ENCODE measurements around the gene CPEB3.

CPEB3 gene

GRCh38 chr10:92087750-92088395 lies 203.0 kb downstream of the CPEB3 start:
- Histone ChIP-seq H3K9me3 (replicated peaks in 1 of 11) (no peaks in the 10 kb centered on the region), H3K9ac (peak overlapping the region in 4 of 11 experiments; percentile 4 to 46 (median 16); a peak in 3 of 22 replicates), H3K4me1 (peaks cover 0 to 62% (median 2%) of the 10 kb centered on the region in 10 experiments; a peak in 9 of 20 replicates), H3K4me2 (peak overlapping the region in 3 of 11 experiments; percentile 43 to 66 (median 51); a peak in 5 of 22 replicates), H3K27me3 (no peaks in the 10 kb centered on the region), H3K4me3 (no peak overlapping the region), H4K20me1 (0 out of 22 replicates have a peak, but pooled peaks cover 0 to 5% (median 0%) of the 10 kb centered on the region in 11 experiments), H3K27ac (peak overlapping the region in 2 of 11 experiments; percentile 20; a peak in 3 of 22 replicates), H3K36me3 (peaks cover 0 to 13% (median 0%) of the 10 kb centered on the region in 11 experiments; a peak in 1 of 22 replicates)
- no peak for TF ChIP-seq Cebpa-rat (IDR thresholded peaks at IDR 0.05)

DNA sequence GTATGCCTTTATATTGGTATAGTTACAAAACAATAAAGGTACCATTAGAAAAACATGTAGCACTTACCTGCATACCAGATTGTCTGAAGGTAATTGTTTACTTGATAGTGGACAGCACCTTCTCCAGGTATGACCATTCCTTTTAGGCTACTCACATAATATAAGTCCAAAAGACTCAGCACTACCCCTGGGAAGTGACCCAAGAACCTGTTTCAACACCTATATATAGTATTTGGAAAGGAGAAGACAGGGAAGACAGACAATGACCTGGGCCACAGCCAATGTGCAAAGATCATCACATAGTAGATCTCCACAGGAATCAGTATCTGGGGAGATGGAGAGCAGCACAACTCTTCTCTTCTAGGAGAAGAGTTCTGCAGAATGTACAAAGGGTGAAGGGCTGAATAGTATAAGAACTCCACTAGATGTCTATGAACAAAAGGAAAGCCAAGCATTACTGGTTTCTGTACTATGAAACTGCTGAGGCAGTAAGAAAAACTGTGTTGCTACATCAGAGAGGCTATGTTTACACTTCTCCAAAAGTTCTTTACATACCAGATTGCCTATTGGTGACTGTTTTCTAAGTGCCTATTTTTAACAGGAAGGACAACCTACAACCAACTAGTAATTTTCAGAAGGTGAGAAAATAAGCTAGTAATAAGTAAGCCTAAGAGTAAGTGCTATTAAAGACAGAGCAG lies 208.1 kb downstream of the CPEB3 start:
- H3K27ac ChIP-seq: peak overlapping the region in 4 of 11 experiments; percentile 32 to 62 (median 54); a peak in 9 of 22 replicates
- TF ChIP-seq Cebpa-rat (IDR thresholded peaks at IDR 0.05): no peak
- H3K27me3 ChIP-seq: no peaks in the 10 kb centered on the region
- no peak overlapping the region for H3K4me3 ChIP-seq
- peak overlapping the region in 5 of 11 experiments; percentile 33 to 81 (median 75); a peak in 9 of 22 replicates for H3K4me2 ChIP-seq
- peaks cover 5 to 48% (median 18%) of the 10 kb centered on the region in 11 experiments; a peak in 19 of 22 replicates for H3K36me3 ChIP-seq
- H3K9me3 ChIP-seq (replicated peaks in 1 of 11): no peaks in the 10 kb centered on the region
- H4K20me1 ChIP-seq: peaks cover 0 to 5% (median 0%) of the 10 kb centered on the region in 11 experiments; a peak in 1 of 22 replicates
- peaks cover 0 to 34% (median 4%) of the 10 kb centered on the region in 10 experiments; a peak in 9 of 20 replicates for H3K4me1 ChIP-seq
- H3K9ac ChIP-seq: 0 out of 22 replicates have a peak overlapping the region, but pooled peaks of 1 of the 11 experiments have one; percentile 16

GRCh38 chr10:92081641-92082040 lies 209.2 kb downstream of the CPEB3 start:
- no peak for TF ChIP-seq Cebpa-rat (IDR thresholded peaks at IDR 0.05)
- peaks cover 5 to 53% (median 18%) of the 10 kb centered on the region in 11 experiments; a peak in 19 of 22 replicates for H3K36me3 ChIP-seq

GRCh38 chr10:92080244-92080643 lies 210.6 kb downstream of the CPEB3 start:
- no peaks in the 10 kb centered on the region; a peak in 1 of 22 replicates for H4K20me1 ChIP-seq
- peaks cover 5 to 59% (median 18%) of the 10 kb centered on the region in 11 experiments; a peak in 19 of 22 replicates for H3K36me3 ChIP-seq
- H3K9me3 ChIP-seq (replicated peaks in 1 of 11): no peaks in the 10 kb centered on the region
- no peak overlapping the region for H3K4me2 ChIP-seq
- no peak overlapping the region for H3K9ac ChIP-seq
- no peak overlapping the region for H3K27ac ChIP-seq
- H3K27me3 ChIP-seq: no peaks in the 10 kb centered on the region
- H3K4me1 ChIP-seq: peaks cover 0 to 48% (median 10%) of the 10 kb centered on the region in 10 experiments; a peak in 9 of 20 replicates
- H3K4me3 ChIP-seq: no peak overlapping the region
- no peak for TF ChIP-seq Cebpa-rat (IDR thresholded peaks at IDR 0.05)

More at GRCh38 chr10:92081641-92082040, 209.2 kb downstream of the CPEB3 start:
- Histone ChIP-seq H3K9ac (no peak overlapping the region), H3K27ac (peak overlapping the region in 2 of 11 experiments; percentile 57 to 62; a peak in 1 of 22 replicates), H3K4me1 (peaks cover 0 to 40% (median 7%) of the 10 kb centered on the region in 10 experiments; a peak in 9 of 20 replicates), H3K27me3 (no peaks in the 10 kb centered on the region), H3K4me3 (no peak overlapping the region), H4K20me1 (no peaks in the 10 kb centered on the region; a peak in 1 of 22 replicates), H3K4me2 (peak overlapping the region in 2 of 11 experiments; percentile 75 to 81; a peak in 2 of 22 replicates), H3K9me3 (replicated peaks in 1 of 11) (no peaks in the 10 kb centered on the region)

DNA sequence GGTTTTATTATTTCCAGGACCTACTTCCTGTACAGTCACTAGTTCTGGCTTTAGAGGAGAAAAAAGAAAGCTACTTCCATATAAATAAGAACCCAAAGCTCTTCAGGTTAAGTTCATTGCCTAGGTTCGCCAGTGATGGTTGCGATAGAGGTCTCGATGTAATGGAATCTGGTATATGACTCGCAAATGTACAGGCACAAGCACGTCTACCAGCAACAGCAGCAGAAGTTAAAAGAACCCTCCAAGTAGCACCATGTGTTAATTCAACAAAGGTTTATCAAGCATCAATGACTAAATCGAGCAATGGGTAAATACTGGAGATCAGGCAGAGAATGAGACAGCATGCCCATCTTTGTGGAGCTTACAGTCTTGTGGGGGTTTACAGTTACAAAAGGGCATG lies 211.9 kb downstream of the CPEB3 start:
- Histone ChIP-seq H3K4me2 (no peak overlapping the region), H3K27me3 (no peaks in the 10 kb centered on the region), H3K4me1 (peaks cover 0 to 51% (median 10%) of the 10 kb centered on the region in 10 experiments; a peak in 9 of 20 replicates), H4K20me1 (no peaks in the 10 kb centered on the region; a peak in 1 of 22 replicates), H3K4me3 (no peak overlapping the region), H3K9ac (no peak overlapping the region), H3K27ac (no peak overlapping the region), H3K36me3 (peaks cover 5 to 70% (median 18%) of the 10 kb centered on the region in 11 experiments; a peak in 19 of 22 replicates), H3K9me3 (replicated peaks in 1 of 11) (no peaks in the 10 kb centered on the region)
- no peak for TF ChIP-seq Cebpa-rat (IDR thresholded peaks at IDR 0.05)

GRCh38 chr10:92076722-92077121 lies 214.2 kb downstream of the CPEB3 start:
- Histone ChIP-seq H3K4me1 (peaks cover 0 to 29% (median 4%) of the 10 kb centered on the region in 10 experiments; a peak in 8 of 20 replicates), H3K4me2 (peak overlapping the region in 5 of 11 experiments; percentile 1 to 31 (median 12); a peak in 5 of 22 replicates), H3K27me3 (no peaks in the 10 kb centered on the region), H3K36me3 (peaks cover 5 to 88% (median 18%) of the 10 kb centered on the region in 11 experiments; a peak in 19 of 22 replicates), H3K27ac (no peak overlapping the region), H3K9ac (no peak overlapping the region), H3K4me3 (no peak overlapping the region), H3K9me3 (replicated peaks in 1 of 11) (no peaks in the 10 kb centered on the region), H4K20me1 (no peaks in the 10 kb centered on the region)
- no peak for TF ChIP-seq Cebpa-rat (IDR thresholded peaks at IDR 0.05)

DNA sequence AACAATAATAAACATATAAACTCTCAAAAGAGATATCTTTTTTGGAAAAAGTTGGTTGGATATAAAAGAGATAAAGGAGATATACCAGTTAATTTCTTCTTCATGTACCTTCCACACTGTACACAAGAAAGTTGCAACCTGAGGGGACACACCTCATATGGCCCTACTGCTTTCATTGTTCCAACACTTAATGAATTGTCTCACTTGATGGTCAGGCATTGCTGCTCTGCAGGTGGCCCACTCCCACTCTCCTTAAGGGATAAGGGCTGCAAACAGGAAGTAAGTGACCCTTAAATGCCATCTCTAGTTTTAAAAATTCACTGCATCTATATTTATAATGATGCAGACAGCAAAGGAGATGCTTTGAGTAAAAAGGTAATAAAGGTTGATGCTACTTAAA lies 215.0 kb downstream of the CPEB3 start:
- no peak for TF ChIP-seq Cebpa-rat (IDR thresholded peaks at IDR 0.05)
- Histone ChIP-seq H3K4me3 (no peak overlapping the region), H3K9me3 (replicated peaks in 1 of 11) (no peaks in the 10 kb centered on the region), H3K36me3 (peaks cover 3 to 80% (median 12%) of the 10 kb centered on the region in 11 experiments; a peak in 19 of 22 replicates), H3K4me2 (no peak overlapping the region), H3K27ac (no peak overlapping the region), H3K9ac (no peak overlapping the region), H4K20me1 (no peaks in the 10 kb centered on the region), H3K27me3 (no peaks in the 10 kb centered on the region), H3K4me1 (peaks cover 0 to 27% (median 4%) of the 10 kb centered on the region in 10 experiments; a peak in 8 of 20 replicates)

- Histone ChIP-seq H4K20me1 (no peaks in the 10 kb centered on the region), H3K27ac (no peak overlapping the region), H3K9me3 (replicated peaks in 1 of 11) (no peaks in the 10 kb centered on the region), H3K36me3 (peaks cover 0 to 76% (median 0%) of the 10 kb centered on the region in 11 experiments; a peak in 7 of 22 replicates), H3K27me3 (no peaks in the 10 kb centered on the region), H3K9ac (no peak overlapping the region), H3K4me3 (no peak overlapping the region), H3K4me2 (no peak overlapping the region), H3K4me1 (peaks cover 0 to 27% (median 4%) of the 10 kb centered on the region in 10 experiments; a peak in 8 of 20 replicates)
- no peak for TF ChIP-seq Cebpa-rat (IDR thresholded peaks at IDR 0.05)
These were observed 216.6 kb downstream of the CPEB3 start for GRCh38 chr10:92074126-92074887.

All from BLaER1 treated with 17β-estradiol and CSF1 and Interleukin-3, amounts not matched to agents 10 nM and 100 nM (cell line).